Osteoblast (primary cell): ENCODE measurements around the gene ARHGEF11. TPM values are rescaled to one million over a fixed set of nuclear protein-coding genes. Genes with fewer than 3 reads are reported as not detected.

ENCODE experiments used
- DNase-seq: peaks from one replicate; pipeline ENCODE4 v3.0.0; 2011; ENCODE audit warnings: low spot score, mixed read lengths; ENCODE audit not compliant: insufficient read length; ENCODE audit errors: missing footprints
- H2AFZ ChIP-seq: 2 replicates; pipeline ENCODE4 v1.6.0; 2011; ENCODE audit warnings: mild to moderate bottlenecking, low read length
- H3K27ac ChIP-seq: 2 replicates; pipeline ENCODE4 v1.5.1; 2011; ENCODE audit warnings: mild to moderate bottlenecking, low read depth, low read length, moderate library complexity
- H3K27me3 ChIP-seq: 2 replicates; pipeline ENCODE4 v1.6.0; 2012; ENCODE audit warnings: mild to moderate bottlenecking, control low read depth, inconsistent platforms, low read length, moderate library complexity; ENCODE audit not compliant: insufficient read depth
- H3K36me3 ChIP-seq: 2 replicates; pipeline ENCODE4 v1.5.1; 2011; ENCODE audit warnings: mild to moderate bottlenecking, low read length, control low read depth, moderate library complexity; ENCODE audit not compliant: insufficient read depth
- H3K4me1 ChIP-seq: 2 replicates; pipeline ENCODE4 v1.5.1; 2011; ENCODE audit warnings: mild to moderate bottlenecking, low read length, control low read depth, moderate library complexity; ENCODE audit not compliant: insufficient read depth
- H3K4me2 ChIP-seq: 2 replicates; pipeline ENCODE4 v1.6.0; 2011; ENCODE audit warnings: mild to moderate bottlenecking, low read length; ENCODE audit not compliant: insufficient read depth
- H3K4me3 ChIP-seq: fragments of 200-600 bp; sonication (generic); 3 replicates; pipeline ENCODE4 v1.5.1; 2012; ENCODE audit warnings: mild to moderate bottlenecking, low read length, inconsistent platforms; ENCODE audit not compliant: insufficient read depth
- H3K79me2 ChIP-seq: 2 replicates; pipeline ENCODE4 v1.6.0; 2012; ENCODE audit warnings: mild to moderate bottlenecking, low read length, control low read depth, inconsistent platforms; ENCODE audit not compliant: insufficient read depth
- H3K9me3 ChIP-seq: 2 replicates; pipeline ENCODE4 v1.5.1; 2011; ENCODE audit warnings: low read depth, low read length, control low read depth
- H4K20me1 ChIP-seq: 2 replicates; pipeline ENCODE4 v1.6.0; 2012; ENCODE audit warnings: mild to moderate bottlenecking, low read length, control low read depth; ENCODE audit not compliant: insufficient read depth
- CTCF ChIP-seq: IDR thresholded peaks from 2 replicates; pipeline ENCODE4 v1.5.1; 2011; ENCODE audit warnings: mild to moderate bottlenecking, low read depth, low read length, moderate library complexity; ENCODE audit errors: extremely low read depth
- total RNA-seq: library from RNA; depleted of rRNA; stranded (reverse); fragments of >200 nt; gene quantifications from 2 replicates; pipeline ENCODE4 v1.2.3, GENCODE V29; 2012

ARHGEF11 gene
- total RNA-seq, 1 donor: 50.3 TPM

GRCh38 chr1:156993426-156994147 is 52.0 kb downstream of the ARHGEF11 start:
- Histone ChIP-seq H3K4me3 (no peak overlapping the region), H3K9me3 (no peaks in the 10 kb centered on the region), H2AFZ (no peak overlapping the region), H4K20me1 (peaks cover 46% of the 10 kb centered on the region), H3K4me2 (no peak overlapping the region), H3K4me1 (no peaks in the 10 kb centered on the region), H3K27me3 (no peaks in the 10 kb centered on the region), H3K36me3 (peaks cover 7% of the 10 kb centered on the region), H3K79me2 (peaks cover 32% of the 10 kb centered on the region), H3K27ac (no peak overlapping the region)
- DNase-seq: no peak
- no peak for TF ChIP-seq CTCF

GRCh38 chr1:156992215-156992614 is 53.3 kb downstream of the ARHGEF11 start:
- no peak for TF ChIP-seq CTCF
- H3K9me3 ChIP-seq: no peaks in the 10 kb centered on the region
- no peak overlapping the region for H2AFZ ChIP-seq
- no peak overlapping the region for H3K27ac ChIP-seq
- H3K27me3 ChIP-seq: no peaks in the 10 kb centered on the region
- H3K4me3 ChIP-seq: no peak overlapping the region
- H4K20me1 ChIP-seq: peaks cover 46% of the 10 kb centered on the region
- H3K36me3 ChIP-seq: peaks cover 7% of the 10 kb centered on the region
- no peak for DNase-seq
- H3K4me1 ChIP-seq: no peaks in the 10 kb centered on the region
- peaks cover 34% of the 10 kb centered on the region for H3K79me2 ChIP-seq
- H3K4me2 ChIP-seq: no peak overlapping the region

GRCh38 chr1:156987715-156988114 is 57.8 kb downstream of the ARHGEF11 start:
- Histone ChIP-seq H3K36me3 (peaks cover 27% of the 10 kb centered on the region), H3K4me1 (no peaks in the 10 kb centered on the region), H3K27ac (no peak overlapping the region)

GRCh38 chr1:156980551-156980950 is 65.0 kb downstream of the ARHGEF11 start:
- no peaks in the 10 kb centered on the region for H3K9me3 ChIP-seq
- no peaks in the 10 kb centered on the region for H4K20me1 ChIP-seq
- DNase-seq: no peak
- H3K79me2 ChIP-seq: no peaks in the 10 kb centered on the region
- H3K27ac ChIP-seq: no peak overlapping the region
- H3K36me3 ChIP-seq: peaks cover 49% of the 10 kb centered on the region
- H3K4me1 ChIP-seq: no peaks in the 10 kb centered on the region
- H3K4me2 ChIP-seq: no peak overlapping the region
- no peak overlapping the region for H3K4me3 ChIP-seq
- no peaks in the 10 kb centered on the region for H3K27me3 ChIP-seq
- TF ChIP-seq CTCF: no peak
- no peak overlapping the region for H2AFZ ChIP-seq

More at GRCh38 chr1:156987715-156988114, 57.8 kb downstream of the ARHGEF11 start:
- H4K20me1 ChIP-seq: peaks cover 23% of the 10 kb centered on the region
- no peak overlapping the region for H3K4me2 ChIP-seq
- DNase-seq: no peak
- H3K9me3 ChIP-seq: no peaks in the 10 kb centered on the region
- H3K4me3 ChIP-seq: no peak overlapping the region
- H2AFZ ChIP-seq: no peak overlapping the region
- H3K27me3 ChIP-seq: no peaks in the 10 kb centered on the region
- peaks cover 20% of the 10 kb centered on the region for H3K79me2 ChIP-seq
- TF ChIP-seq CTCF: no peak
